Stimulated activated CD4-positive, alpha-beta T cell treated with anti-CD3 and anti-CD28 coated beads, Interleukin-4, amount 100 ng/mL, for 24 hours (primary cell): Measurements from ENCODE around the gene MTG1.
A peak's percentile ranks its signal among the peaks of the same experiment; 100 is the strongest.
"Not testable (repeated sequence)": the region's sequence is repeated elsewhere in the genome, so short reads cannot be mapped to it uniquely, and the experiment has no call there.

Experiments used
- DNase-seq: peaks from one replicate; pipeline ENCODE4 v3.0.0-alpha.2; 2020

The MTG1 gene

DNA sequence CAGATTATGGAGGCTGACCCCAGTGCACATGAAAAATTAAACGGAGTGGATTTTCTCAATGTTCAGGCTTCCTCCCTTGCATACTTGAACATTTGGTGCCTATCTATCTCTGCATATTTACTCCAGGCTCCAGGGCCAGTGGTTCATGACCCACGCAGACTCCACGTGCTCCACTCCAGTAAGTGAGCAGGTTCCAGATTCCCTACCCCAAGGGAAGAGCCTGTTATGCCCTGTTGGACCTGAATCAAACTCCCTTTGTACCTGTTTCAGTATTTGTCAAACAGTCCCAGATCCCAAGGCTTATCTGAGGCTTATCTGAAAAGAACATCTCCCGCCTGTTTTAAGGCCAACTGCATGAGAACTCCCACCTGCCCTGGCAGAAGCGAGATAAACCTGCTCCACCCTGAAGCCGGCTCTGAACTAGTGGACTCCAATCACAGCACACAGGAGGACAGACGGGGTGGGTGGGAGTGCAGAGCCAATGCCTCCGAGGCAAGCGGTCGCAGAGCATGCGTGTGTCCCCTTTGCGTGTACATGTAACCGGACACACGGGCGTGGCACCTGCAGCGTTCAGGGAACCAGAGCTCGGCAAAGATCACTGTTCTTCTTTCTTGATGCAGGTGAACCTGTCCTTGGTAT lies 33.9 kb upstream of the MTG1 start:
- DNase-seq, result no peak

- no peak for DNase-seq
These were observed 32.7 kb upstream of the MTG1 start for GRCh38 chr10:133361227-133361626.

- no peak for DNase-seq
These were observed 32.0 kb upstream of the MTG1 start for GRCh38 chr10:133361773-133362441.

GRCh38 chr10:133362846-133363245 lies 31.1 kb upstream of the MTG1 start:
- no peak for DNase-seq

GRCh38 chr10:133364645-133365431 lies 29.1 kb upstream of the MTG1 start:
- DNase-seq, result no peak

DNA sequence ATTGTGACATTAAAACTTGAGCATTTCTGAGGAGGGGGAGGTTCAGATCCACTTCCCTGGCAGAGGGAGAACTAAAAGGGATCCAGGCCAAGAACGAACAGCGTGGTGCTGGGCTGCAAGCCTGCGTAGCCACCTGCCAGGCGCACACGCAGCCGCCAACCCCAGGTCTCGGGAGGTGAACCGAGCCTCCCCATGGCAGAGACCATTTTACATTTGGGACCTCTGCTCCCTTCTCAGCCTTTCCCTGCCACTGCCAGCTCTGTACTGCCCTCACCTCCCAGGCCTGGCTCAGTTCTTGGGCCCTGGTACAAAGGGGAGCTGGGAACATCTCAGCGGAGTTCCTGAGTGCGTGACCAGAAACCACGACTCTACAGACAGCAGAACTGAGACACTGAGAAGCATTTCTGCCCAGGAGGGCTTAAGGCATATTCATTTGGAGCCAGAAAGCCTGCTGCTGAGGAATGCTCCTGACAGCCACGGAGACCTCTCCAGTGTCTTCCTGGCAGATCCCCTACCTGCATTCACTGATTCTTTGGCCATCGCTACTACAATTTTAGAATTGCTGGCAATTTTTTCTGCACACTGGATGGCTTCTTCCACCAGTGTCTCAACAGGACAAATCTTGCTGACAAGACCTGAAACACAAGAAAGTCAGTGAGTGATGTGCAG lies 28.4 kb upstream of the MTG1 start:
- no peak for DNase-seq

DNA sequence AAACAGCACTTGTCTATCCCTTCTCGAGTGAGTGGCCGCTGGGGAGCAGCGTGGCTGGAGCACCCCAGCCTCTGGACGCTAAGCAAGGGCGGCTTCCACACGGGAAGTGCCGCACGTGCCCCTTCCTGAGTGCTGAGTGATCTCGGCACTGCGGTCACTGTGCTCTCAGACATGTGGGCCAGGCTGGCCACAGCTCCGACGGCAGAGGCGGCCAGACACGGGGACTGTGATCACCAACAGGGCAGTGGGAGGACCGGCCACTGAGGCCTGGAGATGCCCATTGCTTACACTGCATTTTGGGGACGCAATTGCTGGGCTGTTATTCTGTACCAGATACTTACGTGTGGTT lies 27.9 kb upstream of the MTG1 start:
- DNase-seq, result no peak

GRCh38 chr10:133366751-133367150 lies 27.2 kb upstream of the MTG1 start:
- no peak for DNase-seq

GRCh38 chr10:133367461-133367860 lies 26.5 kb upstream of the MTG1 start:
- not testable (repeated sequence) for DNase-seq

- DNase-seq, result no peak
These were observed 25.8 kb upstream of the MTG1 start for GRCh38 chr10:133368153-133368552.

- no peak for DNase-seq
These were observed 23.7 kb upstream of the MTG1 start for GRCh38 chr10:133370030-133370786.

DNA sequence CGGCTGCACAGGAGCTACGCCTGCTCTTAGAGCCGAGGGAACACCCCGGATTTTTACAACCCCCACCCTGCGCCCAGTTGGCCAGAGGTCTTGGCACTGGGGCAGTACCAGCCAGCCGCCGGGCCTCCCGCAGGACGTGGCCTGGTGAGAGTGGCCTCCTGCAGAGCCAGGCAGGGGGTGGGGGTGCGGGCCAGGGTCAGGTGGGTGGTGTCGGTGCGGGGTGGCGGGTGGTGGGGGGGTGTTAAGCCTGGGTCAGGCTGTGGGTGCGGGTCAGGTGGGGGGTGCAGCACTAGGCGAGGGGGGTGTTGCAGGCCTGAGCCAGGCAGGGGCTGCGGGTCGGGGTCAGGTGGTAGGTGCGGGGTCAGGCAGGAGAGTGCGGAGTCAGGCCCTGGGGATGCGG lies 21.4 kb upstream of the MTG1 start:
- no peak for DNase-seq

- peak; percentile 93 for DNase-seq
These were observed 20.5 kb upstream of the MTG1 start, which contains the start of gene ECHS1 for GRCh38 chr10:133373174-133374090. Gene ECHS1 (minus strand): TSS chr10:133373354. CDS start chr10:133373333, 21 bp downstream.

- DNase-seq, result no peak
These were observed 18.4 kb upstream of the MTG1 start for GRCh38 chr10:133375357-133376115.

DNA sequence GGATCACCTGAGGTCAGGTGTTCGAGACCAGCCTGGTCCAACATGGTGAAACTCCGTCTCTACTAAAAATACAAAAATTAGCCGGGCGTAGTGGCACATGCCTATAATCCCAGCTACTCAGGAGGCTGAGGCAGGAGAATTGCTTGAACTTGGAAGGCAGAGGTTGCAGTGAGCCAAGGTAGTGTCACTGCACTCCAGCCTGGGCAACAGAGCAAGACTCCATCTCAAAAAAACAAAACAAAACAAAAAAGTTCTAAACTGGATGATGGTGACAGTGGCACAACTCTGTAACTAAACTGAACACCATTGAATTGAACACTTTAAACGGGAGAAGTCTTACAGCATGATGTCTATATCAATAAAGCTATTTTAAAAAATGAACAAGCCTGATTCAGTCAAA lies 17.8 kb upstream of the MTG1 start:
- not testable (repeated sequence) for DNase-seq

DNA sequence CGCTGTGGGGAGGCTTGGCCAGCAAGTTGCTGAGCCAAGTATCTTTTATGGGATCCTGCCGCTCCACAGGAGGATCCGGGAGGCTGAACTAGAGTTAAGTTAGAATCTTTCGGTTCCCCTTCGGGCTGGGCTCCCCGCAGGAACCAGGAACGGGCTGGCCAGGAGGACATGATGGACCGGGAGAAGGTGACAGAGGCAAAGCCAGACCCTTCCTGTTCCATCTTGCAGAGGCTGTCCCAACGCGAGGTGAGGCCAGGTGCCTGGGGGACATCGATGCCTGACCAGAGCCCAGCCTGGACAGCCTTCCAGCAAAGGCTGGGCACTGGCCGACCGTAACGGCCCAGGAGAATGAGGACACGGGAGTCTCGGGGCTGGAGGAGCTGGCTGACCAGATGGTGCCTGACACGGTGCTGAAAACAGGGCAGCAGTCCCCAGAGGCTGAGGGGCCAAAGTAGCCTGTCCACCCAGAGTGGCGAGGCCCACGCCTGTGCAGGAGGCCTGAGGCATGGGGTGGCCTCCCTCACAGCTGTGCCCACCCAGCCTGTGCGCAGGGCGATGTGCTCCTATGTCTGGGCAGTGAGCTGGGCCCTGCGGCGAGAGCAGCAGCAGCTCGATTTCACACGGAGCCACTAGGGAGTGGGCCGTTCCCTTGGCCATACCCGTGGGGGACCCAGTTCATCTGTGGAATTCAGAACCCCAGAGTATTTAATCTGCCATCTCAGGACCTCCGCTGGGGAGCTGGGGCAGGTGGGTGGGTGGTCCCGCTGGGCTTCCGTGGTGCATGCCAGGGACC lies 16.7 kb upstream of the MTG1 start:
- DNase-seq, result no peak

GRCh38 chr10:133377818-133378250 lies 16.1 kb upstream of the MTG1 start:
- DNase-seq, result no peak

- DNase-seq, result peak; percentile 60
These were observed 15.5 kb upstream of the MTG1 start for GRCh38 chr10:133378251-133379096.
